ENCODE measurements around the gene CAPN11. TPM values are rescaled to one million over a fixed set of nuclear protein-coding genes. Genes with fewer than 3 reads are reported as not detected.
A peak's percentile ranks its signal among the peaks of the same experiment; 100 is the strongest.

CAPN11 gene
- total RNA-seq, 1 experiment from 2014 or later: 0.97 TPM

DNA sequence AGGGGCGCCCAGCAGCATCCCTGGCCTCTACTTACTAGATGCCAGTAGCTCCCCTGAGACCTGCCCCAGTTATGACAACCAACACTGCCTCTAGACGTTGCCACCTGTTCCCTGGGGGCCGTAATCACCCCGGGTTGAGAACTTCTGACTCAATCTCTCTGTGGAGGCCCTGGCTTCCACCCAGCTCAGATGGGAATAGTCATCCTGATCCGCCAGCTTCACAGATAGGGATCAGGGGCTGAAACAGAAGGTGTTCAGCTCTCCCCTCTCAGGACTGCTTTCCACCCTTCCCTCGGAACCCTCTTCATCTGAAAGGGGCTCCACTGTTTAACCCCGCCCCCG is 3.3 kb downstream of the CAPN11 start:
- Histone ChIP-seq H3K9me3 (replicated peaks) (no peaks in the 10 kb centered on the region), H3K4me1 (peaks cover 10% of the 10 kb centered on the region), H3K36me3 (no peaks in the 10 kb centered on the region), H3K27ac (no peak overlapping the region), H3K27me3 (no peaks in the 10 kb centered on the region), H3K4me3 (no peak overlapping the region)
- peak; percentile 62 to 65 for DNase-seq

GRCh38 chr6:44162876-44163625 is 4.4 kb downstream of the CAPN11 start:
- H3K36me3 ChIP-seq: no peaks in the 10 kb centered on the region
- peaks cover 10% of the 10 kb centered on the region for H3K4me1 ChIP-seq
- H3K27ac ChIP-seq: no peak overlapping the region
- H3K27me3 ChIP-seq: no peaks in the 10 kb centered on the region
- H3K9me3 ChIP-seq (replicated peaks): no peaks in the 10 kb centered on the region
- DNase-seq: peak in 1 of 2 experiments; percentile 25
- no peak overlapping the region for H3K4me3 ChIP-seq

- peaks cover 10% of the 10 kb centered on the region for H3K4me1 ChIP-seq
- DNase-seq: no peak
- H3K36me3 ChIP-seq: no peaks in the 10 kb centered on the region
- H3K27me3 ChIP-seq: no peaks in the 10 kb centered on the region
- no peak overlapping the region for H3K27ac ChIP-seq
- no peaks in the 10 kb centered on the region for H3K9me3 ChIP-seq (replicated peaks)
- no peak overlapping the region for H3K4me3 ChIP-seq
Observed at GRCh38 chr6:44166116-44166515, 7.5 kb downstream of the CAPN11 start.

DNA sequence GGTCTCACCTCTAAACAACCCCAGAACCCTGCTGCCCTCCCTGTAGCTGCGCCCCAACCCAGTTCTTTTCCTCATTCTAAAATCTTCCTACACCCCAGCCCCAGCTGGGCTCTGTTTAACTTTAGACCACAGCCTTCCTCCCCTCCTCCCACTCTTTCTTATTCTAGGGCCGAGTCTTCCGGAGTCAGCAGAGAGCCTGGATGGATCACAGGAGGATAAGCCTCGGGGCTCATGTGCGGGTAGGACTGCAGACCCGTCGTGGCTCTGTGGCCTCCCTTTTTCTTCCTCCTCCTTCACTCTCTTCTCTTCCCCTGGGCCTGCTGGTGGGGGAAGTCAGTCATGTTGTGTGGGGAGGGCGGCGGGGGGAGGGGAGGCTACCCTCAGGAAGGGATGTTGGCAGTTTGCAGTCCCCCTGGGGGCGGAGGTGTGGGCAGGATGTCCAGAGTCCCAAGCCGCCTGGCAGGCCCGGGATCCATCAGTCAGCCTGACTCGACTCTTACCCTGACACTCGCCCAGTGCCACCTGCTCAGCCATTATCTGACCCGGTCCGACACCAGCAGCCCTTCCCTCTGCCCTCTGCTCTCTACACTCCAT is 8.1 kb downstream of the CAPN11 start:
- Histone ChIP-seq H3K4me3 (no peak overlapping the region), H3K27me3 (no peaks in the 10 kb centered on the region; the same call in 1 of the 2 replicates), H3K27ac (no peak overlapping the region), H3K4me1 (peaks cover 6% of the 10 kb centered on the region; the same call in 1 of the 2 replicates), H3K36me3 (no peaks in the 10 kb centered on the region), H3K9me3 (replicated peaks) (no peaks in the 10 kb centered on the region)
- peak in 1 of 2 experiments; percentile 15 for DNase-seq

DNA sequence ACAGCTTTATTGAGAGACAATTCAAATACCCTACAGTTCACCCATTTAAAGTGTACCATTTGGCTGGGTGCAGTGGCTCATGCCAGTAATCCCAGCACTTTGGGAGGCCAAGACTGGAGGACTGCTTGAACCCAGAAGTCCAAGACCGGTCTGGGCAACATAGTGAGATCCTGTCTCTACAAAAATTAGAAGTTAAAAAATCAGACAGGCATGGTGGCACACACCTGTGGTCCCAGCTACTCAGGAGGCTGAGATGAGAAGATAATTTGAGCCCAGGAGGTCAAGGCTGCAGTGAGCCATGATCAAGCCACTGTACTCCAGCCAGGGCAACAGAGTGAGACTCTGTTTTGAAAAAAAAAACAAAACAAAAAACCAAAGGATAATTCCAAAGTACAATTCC is 8.9 kb downstream of the CAPN11 start:
- no peak for DNase-seq
- Histone ChIP-seq H3K4me3 (no peak overlapping the region), H3K27me3 (no peaks in the 10 kb centered on the region; the same call in 1 of the 2 replicates), H3K36me3 (no peaks in the 10 kb centered on the region), H3K9me3 (replicated peaks) (no peaks in the 10 kb centered on the region), H3K4me1 (no peaks in the 10 kb centered on the region; the same call in 1 of the 2 replicates), H3K27ac (no peak overlapping the region)

DNA sequence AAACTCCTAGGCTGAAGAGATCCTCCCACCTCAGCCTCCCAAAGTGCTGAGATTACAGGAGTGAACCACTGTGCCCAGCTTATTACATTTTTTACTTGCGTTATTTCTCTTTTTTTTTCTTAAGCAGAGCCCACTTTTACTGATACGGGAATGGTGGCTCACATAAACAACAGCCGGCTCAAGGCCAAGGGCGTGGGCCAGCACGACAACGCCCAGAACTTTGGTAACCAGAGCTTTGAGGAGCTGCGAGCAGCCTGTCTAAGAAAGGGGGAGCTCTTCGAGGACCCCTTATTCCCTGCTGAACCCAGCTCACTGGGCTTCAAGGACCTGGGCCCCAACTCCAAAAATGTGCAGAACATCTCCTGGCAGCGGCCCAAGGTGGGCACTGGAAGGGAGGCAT is 10.5 kb downstream of the CAPN11 start:
- no peaks in the 10 kb centered on the region; the same call in 1 of the 2 replicates for H3K27me3 ChIP-seq
- DNase-seq: no peak
- H3K4me1 ChIP-seq: peaks cover 3% of the 10 kb centered on the region; the same call in 1 of the 2 replicates
- H3K4me3 ChIP-seq: no peak overlapping the region
- no peaks in the 10 kb centered on the region for H3K36me3 ChIP-seq
- H3K9me3 ChIP-seq (replicated peaks): no peaks in the 10 kb centered on the region
- no peak overlapping the region for H3K27ac ChIP-seq

DNA sequence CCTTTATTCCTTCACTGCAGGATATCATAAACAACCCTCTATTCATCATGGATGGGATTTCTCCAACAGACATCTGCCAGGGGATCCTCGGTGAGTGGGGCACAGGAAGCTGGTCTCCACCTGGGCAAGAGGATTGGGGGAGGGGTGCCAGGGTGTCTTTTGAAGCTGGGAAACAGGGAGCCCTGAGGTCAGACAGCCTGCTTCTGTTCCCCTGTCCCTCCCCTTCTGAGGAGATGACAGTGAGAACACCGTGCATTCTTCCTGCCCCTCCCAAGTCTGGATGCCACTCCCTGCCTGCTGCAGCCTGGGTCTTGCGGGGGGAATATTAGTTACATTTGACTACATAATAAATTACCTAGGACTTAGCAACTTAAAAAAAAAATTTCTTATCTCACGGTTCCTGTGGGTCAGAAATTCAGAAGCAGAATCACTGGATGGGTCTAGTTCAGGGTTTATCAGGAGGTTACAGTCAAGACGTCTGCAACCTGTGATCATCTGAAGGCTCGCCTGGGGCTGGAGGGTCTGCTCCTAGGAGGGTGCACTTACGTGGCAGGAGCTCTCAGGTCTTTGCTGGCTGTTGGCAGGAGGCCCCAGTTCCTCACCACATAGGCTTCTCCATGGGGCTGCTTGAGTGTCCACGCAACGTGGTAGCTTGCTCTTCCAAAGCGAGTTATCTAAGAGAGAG is 11.4 kb downstream of the CAPN11 start:
- no peak overlapping the region for H3K27ac ChIP-seq
- no peak overlapping the region for H3K4me3 ChIP-seq
- H3K9me3 ChIP-seq (replicated peaks): no peaks in the 10 kb centered on the region
- no peaks in the 10 kb centered on the region; the same call in 1 of the 2 replicates for H3K27me3 ChIP-seq
- peaks cover 3% of the 10 kb centered on the region; the same call in 1 of the 2 replicates for H3K4me1 ChIP-seq
- no peak for DNase-seq
- H3K36me3 ChIP-seq: no peaks in the 10 kb centered on the region

DNA sequence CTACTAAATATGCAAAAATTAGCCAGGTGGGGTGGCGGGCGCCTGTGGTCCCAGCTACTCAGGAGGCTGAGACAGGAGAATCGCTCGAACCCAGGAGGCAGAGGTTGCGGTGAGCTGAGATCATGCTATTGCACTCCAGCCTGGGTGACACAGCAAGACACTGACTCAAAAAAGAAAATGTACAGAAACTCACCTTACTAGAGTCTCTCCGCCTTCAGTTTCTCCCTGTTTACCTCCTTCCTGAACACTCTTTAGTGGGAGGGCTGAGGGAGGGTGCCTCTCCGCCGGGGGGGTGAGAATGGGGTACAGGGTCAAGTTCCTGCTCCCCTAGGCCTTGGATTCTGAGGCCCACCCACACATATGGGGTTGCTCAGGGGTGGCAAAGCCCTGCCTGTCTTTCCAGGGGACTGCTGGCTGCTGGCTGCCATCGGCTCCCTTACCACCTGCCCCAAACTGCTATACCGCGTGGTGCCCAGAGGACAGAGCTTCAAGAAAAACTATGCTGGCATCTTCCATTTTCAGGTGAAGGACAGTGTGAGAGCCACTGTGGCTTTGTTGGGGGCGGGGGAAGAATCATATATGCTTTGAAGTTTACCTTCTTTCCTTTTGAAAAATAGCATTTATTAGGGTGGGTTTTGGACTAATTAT is 13.4 kb downstream of the CAPN11 start:
- no peaks in the 10 kb centered on the region for H3K9me3 ChIP-seq (replicated peaks)
- H3K27ac ChIP-seq: no peak overlapping the region
- H3K4me1 ChIP-seq: peaks cover 5% of the 10 kb centered on the region; the same call in 1 of the 2 replicates
- DNase-seq: no peak
- no peak overlapping the region for H3K4me3 ChIP-seq
- no peaks in the 10 kb centered on the region for H3K36me3 ChIP-seq
- no peaks in the 10 kb centered on the region; the same call in 1 of the 2 replicates for H3K27me3 ChIP-seq

GRCh38 chr6:44172731-44173500 is 14.3 kb downstream of the CAPN11 start:
- peak; percentile 86 to 95 for DNase-seq
- Histone ChIP-seq H3K36me3 (no peaks in the 10 kb centered on the region), H3K27me3 (no peaks in the 10 kb centered on the region; the same call in 1 of the 2 replicates), H3K4me1 (peaks cover 5% of the 10 kb centered on the region; the same call in 1 of the 2 replicates), H3K27ac (no peak overlapping the region), H3K9me3 (replicated peaks) (no peaks in the 10 kb centered on the region), H3K4me3 (no peak overlapping the region)

DNA sequence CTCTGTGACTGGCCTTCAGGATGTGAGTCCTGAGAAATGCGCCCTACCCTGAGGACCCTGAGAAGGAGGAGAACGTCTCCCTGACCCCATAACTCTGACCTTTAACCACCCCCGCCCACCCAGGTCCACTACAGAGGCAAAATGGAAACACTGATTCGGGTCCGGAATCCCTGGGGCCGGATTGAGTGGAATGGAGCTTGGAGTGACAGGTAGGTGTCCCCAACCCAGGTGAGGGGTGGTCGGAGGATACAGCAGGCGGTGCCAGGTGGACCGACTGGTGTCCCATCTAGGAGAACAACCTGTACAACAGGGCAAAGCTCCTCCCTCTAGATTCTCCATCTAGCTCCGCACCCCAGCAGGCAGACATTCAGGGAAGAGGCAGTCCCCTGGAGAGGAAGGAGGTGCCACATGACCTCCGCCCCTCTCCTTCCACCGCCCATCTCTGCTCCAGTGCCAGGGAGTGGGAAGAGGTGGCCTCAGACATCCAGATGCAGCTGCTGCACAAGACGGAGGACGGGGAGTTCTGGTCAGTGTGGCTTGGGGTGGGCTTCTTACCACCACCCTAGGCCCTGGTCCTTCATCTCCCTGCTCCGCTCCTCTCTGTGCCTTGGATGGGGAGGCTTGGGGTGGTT is 17.6 kb downstream of the CAPN11 start:
- DNase-seq: peak in 1 of 2 experiments; percentile 28
- Histone ChIP-seq H3K27me3 (no peaks in the 10 kb centered on the region; the same call in 1 of the 2 replicates), H3K9me3 (replicated peaks) (no peaks in the 10 kb centered on the region), H3K4me3 (peak overlapping the region; percentile 28), H3K36me3 (no peaks in the 10 kb centered on the region), H3K27ac (no peak overlapping the region), H3K4me1 (peaks cover 5% of the 10 kb centered on the region; the same call in 1 of the 2 replicates)

DNA sequence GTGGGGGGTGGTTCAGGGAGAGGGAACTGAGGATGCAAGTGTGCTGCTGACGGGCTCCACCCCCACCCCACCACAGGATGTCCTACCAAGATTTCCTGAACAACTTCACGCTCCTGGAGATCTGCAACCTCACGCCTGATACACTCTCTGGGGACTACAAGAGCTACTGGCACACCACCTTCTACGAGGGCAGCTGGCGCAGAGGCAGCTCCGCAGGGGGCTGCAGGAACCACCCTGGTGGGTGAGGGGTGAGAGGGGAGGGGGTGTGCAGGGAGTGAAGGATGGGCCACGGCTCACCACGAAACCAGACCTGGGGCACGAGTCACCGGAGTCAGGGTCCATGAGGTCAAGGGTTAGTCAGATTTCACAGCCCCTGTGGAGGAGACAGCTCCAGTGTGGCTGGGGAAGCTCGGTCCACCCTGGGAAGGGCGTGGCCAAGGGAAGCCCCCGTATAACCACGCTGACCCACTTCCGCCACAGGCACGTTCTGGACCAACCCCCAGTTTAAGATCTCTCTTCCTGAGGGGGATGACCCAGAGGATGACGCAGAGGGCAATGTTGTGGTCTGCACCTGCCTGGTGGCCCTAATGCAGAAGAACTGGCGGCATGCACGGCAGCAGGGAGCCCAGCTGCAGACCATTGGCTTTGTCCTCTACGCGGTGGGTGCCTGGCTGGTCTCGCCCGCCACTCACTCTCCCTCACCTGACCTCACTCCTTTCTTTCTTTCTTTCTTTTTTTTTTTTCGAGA is 18.3 kb downstream of the CAPN11 start:
- Histone ChIP-seq H3K36me3 (no peaks in the 10 kb centered on the region), H3K27ac (no peak overlapping the region), H3K4me1 (peaks cover 5% of the 10 kb centered on the region; the same call in 1 of the 2 replicates), H3K9me3 (replicated peaks) (no peaks in the 10 kb centered on the region), H3K27me3 (no peaks in the 10 kb centered on the region; the same call in 1 of the 2 replicates), H3K4me3 (peak overlapping the region; percentile 28)
- DNase-seq: peak; percentile 64 to 66

DNA sequence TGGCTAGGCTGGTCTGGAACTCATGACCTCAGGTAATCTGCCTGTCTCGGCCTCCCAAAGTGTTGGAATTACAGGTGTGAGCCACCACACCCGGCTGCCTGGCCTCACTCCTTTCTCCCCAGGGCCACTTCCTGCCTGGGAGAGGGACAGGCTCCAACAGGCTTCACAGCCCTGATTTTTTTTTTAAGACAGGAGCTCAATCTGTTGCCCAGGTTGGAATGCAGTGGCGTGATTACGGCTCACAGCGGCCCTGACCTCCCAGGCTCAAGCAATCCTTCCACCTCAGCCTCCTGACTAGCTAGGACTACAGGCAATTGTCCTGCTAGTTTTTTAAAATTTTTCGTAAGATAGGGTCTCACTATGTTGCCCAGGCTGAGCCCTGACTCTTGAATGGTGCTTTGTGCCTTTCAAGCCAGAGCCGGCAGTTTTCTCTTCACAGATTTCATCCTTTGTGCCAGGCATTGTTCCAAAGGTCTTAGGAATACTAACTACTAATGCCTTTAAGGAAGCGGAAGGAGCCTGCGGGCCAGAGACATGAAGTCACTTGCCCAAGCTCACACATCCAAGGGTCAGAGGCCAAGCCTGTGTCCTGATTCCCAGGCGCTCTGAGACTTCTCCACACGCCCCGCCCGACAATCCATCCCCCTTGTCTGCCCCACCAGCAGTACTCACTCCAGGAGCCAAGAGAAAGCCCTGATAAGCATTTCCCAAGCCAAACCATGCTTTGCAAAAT is 19.2 kb downstream of the CAPN11 start:
- no peaks in the 10 kb centered on the region for H3K36me3 ChIP-seq
- DNase-seq: no peak
- no peak overlapping the region for H3K4me3 ChIP-seq
- H3K4me1 ChIP-seq: peaks cover 4% of the 10 kb centered on the region; the same call in 1 of the 2 replicates
- H3K27ac ChIP-seq: no peak overlapping the region
- no peaks in the 10 kb centered on the region for H3K27me3 ChIP-seq
- no peaks in the 10 kb centered on the region for H3K9me3 ChIP-seq (replicated peaks)

Data from SJCRH30 (cell line).